Subcutaneous adipose tissue (tissue), 4 donors: ENCODE data around the gene LEMD2. TPM values are rescaled to one million over a fixed set of nuclear protein-coding genes. Genes with fewer than 3 reads are reported as not detected.

Experiments used
- total RNA-seq, 4 donors: library from RNA; depleted of rRNA; stranded (reverse); fragments of >200 nt; gene quantifications; one replicate each; pipeline ENCODE4 v1.1.0, GENCODE V29; 2016
- TF ChIP-seq, protein P1 (sequence below): fragments of 450-650 bp; IDR thresholded peaks from one replicate; pipeline ENCODE4 v1.5.1; 2016; ENCODE audit warnings: low read depth, mild to moderate bottlenecking, control low read depth, antibody characterized with exemption, moderate library complexity

LEMD2 gene
- total RNA-seq, 4 donors from 2014 or later, result 24.3 to 61.6 (median 40.0) TPM

GRCh38 chr6:33822575-33823395, 33.9 kb upstream of the LEMD2 start:
- TF ChIP-seq, protein P1, sequence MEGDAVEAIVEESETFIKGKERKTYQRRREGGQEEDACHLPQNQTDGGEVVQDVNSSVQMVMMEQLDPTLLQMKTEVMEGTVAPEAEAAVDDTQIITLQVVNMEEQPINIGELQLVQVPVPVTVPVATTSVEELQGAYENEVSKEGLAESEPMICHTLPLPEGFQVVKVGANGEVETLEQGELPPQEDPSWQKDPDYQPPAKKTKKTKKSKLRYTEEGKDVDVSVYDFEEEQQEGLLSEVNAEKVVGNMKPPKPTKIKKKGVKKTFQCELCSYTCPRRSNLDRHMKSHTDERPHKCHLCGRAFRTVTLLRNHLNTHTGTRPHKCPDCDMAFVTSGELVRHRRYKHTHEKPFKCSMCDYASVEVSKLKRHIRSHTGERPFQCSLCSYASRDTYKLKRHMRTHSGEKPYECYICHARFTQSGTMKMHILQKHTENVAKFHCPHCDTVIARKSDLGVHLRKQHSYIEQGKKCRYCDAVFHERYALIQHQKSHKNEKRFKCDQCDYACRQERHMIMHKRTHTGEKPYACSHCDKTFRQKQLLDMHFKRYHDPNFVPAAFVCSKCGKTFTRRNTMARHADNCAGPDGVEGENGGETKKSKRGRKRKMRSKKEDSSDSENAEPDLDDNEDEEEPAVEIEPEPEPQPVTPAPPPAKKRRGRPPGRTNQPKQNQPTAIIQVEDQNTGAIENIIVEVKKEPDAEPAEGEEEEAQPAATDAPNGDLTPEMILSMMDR, result no peak

GRCh38 chr6:33820784-33821520, 32.0 kb upstream of the LEMD2 start:
- TF ChIP-seq, protein P1, result no peak

DNA sequence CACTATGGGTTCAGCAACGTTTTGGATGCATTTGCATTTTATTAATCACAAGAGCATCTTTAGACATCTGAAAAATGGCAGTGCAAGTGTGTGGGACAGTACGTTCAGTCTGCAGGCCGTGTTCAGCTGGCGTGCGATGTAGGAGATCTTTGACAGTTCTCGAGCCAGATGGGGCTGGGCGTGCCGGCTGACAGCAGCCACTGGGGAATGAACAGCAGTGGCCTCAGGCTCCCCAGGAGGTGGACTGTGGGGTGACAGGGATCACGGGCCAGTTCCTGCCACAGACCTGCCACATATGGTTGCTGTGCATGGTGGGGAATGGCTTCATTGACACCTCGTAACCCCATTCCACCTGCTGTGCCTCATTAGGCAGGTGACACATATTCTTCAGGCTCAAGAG, 31.3 kb upstream of the LEMD2 start:
- TF ChIP-seq, protein P1, result no peak

DNA sequence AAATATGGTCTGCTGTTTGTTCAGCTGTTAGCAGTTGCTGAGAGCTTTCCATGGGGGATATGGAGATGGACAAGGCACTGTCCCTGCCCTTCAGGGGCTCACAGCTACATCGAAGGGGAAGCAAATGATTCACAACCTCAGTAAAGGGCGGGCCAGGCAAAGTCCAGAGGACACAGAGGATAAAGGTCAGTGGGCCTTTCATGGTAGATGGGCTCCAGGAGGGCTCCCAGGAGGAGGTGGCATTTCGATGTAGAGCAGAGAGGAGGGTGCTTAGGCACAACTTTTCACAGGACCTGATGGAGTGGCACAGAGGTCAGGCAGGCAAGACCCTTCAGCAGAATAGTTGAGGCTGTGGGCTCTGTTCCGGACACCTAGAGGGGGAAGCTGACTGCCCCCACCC, 30.1 kb upstream of the LEMD2 start:
- TF ChIP-seq, protein P1, result no peak

- TF ChIP-seq, protein P1, result no peak
Observed at GRCh38 chr6:33818293-33818692, 29.4 kb upstream of the LEMD2 start.

- TF ChIP-seq, protein P1, result no peak
Observed at GRCh38 chr6:33817489-33817888, 28.6 kb upstream of the LEMD2 start.

DNA sequence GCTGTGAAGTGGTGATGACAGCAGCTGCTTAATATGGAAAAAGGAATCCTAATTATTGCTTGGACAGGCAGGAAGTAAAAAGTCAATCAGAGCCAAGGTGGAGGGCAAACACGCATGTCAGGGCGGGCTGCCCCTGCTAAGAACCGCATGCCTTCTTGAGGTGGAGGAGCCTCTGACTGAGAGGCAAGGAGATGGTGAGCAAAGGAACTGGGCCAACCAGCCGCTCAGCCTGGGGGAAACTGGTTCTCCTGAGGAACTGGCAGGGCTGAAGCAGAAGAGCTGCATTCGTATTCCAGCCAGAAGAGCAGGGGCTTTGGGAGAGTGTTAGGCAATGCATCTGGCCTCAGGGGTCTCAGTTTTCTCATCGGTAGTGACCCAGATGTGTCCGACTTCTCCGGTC, 28.0 kb upstream of the LEMD2 start:
- TF ChIP-seq, protein P1, result no peak
